Ishikawa (cell line): Measurements from ENCODE around the gene PLEKHG4.

ENCODE experiments used
- CEBPB ChIP-seq: IDR thresholded peaks from 2 replicates; pipeline ENCODE4 v1.6.1; 2012
- CREB1 ChIP-seq: IDR thresholded peaks from 2 replicates; pipeline ENCODE4 v1.6.1; 2012; ENCODE audit warnings: low read depth
- EGR1 ChIP-seq: IDR thresholded peaks from 2 replicates; pipeline ENCODE4 v1.6.1; 2012
- EP300 ChIP-seq: IDR thresholded peaks from 2 replicates; pipeline ENCODE4 v1.6.1; 2012; ENCODE audit warnings: borderline replicate concordance
- FOXM1 ChIP-seq: IDR thresholded peaks from 2 replicates; pipeline ENCODE4 v1.6.1; 2012; ENCODE audit warnings: low read depth, borderline replicate concordance
- NFIC ChIP-seq: IDR thresholded peaks from 2 replicates; pipeline ENCODE4 v1.6.1; 2012
- RAD21 ChIP-seq: IDR thresholded peaks from 2 replicates; pipeline ENCODE4 v1.6.1; 2012; ENCODE audit warnings: low read depth
- TAF1 ChIP-seq: IDR thresholded peaks from 2 replicates; pipeline ENCODE4 v1.6.1; 2012; ENCODE audit warnings: low read depth, mild to moderate bottlenecking
- TCF12 ChIP-seq: IDR thresholded peaks from 2 replicates; pipeline ENCODE4 v1.6.1; 2012; ENCODE audit warnings: low read depth
- TEAD4 ChIP-seq: IDR thresholded peaks from 2 replicates; pipeline ENCODE4 v1.6.1; 2012
- YY1 ChIP-seq: IDR thresholded peaks from 2 replicates; pipeline ENCODE4 v1.6.1; 2012; ENCODE audit warnings: low read depth
- ZBTB7A ChIP-seq: IDR thresholded peaks from 2 replicates; pipeline ENCODE4 v1.6.1; 2012; ENCODE audit warnings: low read depth
- TF ChIP-seq, protein P1 (sequence below): IDR thresholded peaks from 2 replicates; pipeline ENCODE4 v1.6.1; 2012
- TF ChIP-seq, protein P2 (sequence below): IDR thresholded peaks from 2 replicates; pipeline ENCODE4 v1.6.1; 2012; ENCODE audit warnings: low read depth, mild to moderate bottlenecking
- TF ChIP-seq, protein P3 (sequence below): IDR thresholded peaks from 2 replicates; pipeline ENCODE4 v1.6.1; 2012

PLEKHG4 gene

DNA sequence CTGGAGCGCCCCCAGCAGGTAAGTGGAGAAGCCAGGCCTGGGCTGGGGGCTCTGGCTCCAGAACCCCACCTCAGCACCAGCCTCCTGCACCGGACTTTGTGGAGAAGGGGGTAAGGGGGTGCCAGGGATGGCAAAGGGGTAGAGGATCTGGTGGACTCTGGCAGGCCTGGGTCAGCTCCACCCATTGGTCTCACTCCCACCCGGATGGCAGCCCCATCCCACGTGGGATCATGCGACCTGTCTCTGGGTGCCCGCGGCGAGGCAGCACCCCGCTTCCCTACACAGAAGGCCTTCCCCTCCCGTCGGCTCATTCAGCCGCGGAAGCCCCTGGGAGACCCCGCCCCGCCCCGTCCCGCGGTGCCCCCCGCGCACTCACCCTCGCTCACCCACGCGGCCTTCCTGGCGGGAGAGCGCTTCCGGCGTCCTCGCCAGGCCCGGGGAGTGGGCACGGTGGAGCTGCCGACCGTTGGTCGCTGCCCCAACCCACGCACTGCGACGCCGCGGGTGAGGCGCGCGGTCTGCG is 498 bp upstream of the PLEKHG4 start:
- TF ChIP-seq EGR1 (peak; percentile 69), TAF1 (no peak), CEBPB (no peak), NFIC (no peak), TCF12 (no peak), CREB1 (no peak), FOXM1 (no peak), TEAD4 (no peak), RAD21 (no peak), ZBTB7A (peak; percentile 41)
- TF ChIP-seq, protein P1, sequence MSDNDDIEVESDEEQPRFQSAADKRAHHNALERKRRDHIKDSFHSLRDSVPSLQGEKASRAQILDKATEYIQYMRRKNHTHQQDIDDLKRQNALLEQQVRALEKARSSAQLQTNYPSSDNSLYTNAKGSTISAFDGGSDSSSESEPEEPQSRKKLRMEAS: 0 out of 2 replicates have a peak, but pooled peaks have one; percentile 24

DNA sequence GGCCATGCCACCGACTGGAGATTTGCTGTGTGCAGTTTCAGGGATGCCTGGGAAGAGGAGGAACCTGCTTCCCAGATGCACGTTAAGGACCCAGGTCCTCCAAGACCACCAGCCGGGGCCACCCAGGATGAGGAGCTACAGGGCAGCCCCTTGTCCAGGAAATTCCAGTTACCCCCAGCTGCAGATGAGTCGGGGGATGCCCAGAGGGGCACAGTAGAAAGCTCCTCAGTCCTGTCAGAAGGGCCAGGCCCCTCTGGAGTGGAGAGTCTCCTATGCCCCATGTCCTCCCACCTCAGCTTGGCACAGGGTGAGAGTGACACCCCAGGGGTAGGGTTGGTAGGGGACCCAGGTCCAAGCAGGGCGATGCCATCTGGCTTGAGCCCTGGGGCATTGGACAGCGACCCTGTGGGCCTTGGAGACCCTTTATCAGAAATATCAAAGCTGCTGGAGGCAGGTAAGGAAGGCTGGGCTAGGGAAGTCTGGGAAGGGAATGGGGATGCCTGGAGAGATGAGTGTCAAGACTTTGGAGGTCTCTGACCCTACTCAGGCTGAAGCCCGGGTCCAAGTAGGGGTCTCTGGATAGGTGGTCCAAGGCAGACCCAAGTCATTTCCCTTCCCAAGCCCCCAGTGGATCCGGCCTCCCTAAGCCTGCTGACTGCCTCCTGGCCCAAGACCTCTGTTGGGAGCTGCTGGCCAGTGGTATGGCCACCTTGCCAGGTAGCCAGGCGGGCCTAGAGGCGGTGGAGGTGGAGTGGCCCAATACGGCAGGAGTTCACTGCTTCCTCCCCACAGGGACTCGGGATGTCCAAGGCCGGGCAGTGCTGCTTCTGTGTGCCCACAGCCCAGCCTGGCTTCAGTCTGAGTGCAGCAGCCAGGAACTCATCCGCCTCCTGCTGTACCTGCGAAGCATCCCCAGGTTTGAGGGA is 1.0 kb downstream of the PLEKHG4 start:
- no peak for TF ChIP-seq FOXM1

DNA sequence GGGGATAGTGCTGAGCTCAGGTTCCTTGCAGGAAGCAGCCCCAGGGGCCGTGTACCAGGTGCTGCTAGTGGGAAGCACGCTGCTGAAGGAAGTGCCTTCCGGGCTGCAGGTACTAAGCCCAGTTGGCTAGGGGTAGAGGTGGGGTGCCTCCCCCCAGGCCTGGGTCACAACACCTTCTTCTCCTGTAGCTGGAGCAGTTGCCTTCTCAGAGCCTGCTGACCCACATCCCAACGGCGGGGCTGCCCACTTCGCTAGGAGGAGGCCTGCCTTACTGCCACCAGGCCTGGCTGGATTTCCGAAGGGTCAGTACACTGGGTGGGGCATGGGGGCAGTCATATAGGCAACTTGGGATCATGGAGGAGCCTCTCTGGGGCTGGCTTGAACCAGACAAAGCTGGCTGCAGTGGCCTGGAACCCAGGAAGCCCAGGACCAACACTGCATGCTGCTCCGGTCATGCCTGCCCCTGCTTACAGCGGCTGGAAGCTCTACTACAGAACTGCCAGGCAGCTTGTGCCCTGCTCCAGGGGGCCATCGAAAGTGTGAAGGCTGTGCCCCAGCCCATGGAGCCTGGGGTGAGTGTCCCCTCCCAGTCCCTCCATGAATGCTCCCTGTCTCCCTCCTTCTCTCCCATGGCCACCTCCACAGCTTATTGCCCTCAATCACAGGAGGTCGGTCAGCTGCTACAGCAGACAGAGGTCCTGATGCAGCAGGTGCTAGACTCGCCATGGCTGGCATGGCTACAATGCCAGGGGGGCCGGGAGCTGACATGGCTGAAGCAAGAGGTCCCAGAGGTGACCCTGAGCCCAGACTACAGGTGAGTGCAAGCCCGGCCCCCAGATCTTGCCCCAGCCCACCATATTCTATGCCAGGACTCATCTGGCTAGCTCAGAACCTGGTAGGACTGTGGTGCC is 2.5 kb downstream of the PLEKHG4 start:
- TF ChIP-seq CEBPB (no peak), ZBTB7A (no peak), YY1 (no peak), EP300 (no peak), TCF12 (no peak), TEAD4 (no peak), CREB1 (no peak), FOXM1 (no peak), RAD21 (no peak), EGR1 (no peak), NFIC (no peak), TAF1 (no peak)
- TF ChIP-seq, protein P2, sequence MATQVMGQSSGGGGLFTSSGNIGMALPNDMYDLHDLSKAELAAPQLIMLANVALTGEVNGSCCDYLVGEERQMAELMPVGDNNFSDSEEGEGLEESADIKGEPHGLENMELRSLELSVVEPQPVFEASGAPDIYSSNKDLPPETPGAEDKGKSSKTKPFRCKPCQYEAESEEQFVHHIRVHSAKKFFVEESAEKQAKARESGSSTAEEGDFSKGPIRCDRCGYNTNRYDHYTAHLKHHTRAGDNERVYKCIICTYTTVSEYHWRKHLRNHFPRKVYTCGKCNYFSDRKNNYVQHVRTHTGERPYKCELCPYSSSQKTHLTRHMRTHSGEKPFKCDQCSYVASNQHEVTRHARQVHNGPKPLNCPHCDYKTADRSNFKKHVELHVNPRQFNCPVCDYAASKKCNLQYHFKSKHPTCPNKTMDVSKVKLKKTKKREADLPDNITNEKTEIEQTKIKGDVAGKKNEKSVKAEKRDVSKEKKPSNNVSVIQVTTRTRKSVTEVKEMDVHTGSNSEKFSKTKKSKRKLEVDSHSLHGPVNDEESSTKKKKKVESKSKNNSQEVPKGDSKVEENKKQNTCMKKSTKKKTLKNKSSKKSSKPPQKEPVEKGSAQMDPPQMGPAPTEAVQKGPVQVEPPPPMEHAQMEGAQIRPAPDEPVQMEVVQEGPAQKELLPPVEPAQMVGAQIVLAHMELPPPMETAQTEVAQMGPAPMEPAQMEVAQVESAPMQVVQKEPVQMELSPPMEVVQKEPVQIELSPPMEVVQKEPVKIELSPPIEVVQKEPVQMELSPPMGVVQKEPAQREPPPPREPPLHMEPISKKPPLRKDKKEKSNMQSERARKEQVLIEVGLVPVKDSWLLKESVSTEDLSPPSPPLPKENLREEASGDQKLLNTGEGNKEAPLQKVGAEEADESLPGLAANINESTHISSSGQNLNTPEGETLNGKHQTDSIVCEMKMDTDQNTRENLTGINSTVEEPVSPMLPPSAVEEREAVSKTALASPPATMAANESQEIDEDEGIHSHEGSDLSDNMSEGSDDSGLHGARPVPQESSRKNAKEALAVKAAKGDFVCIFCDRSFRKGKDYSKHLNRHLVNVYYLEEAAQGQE: no peak
- TF ChIP-seq, protein P1: no peak
- TF ChIP-seq, protein P3, sequence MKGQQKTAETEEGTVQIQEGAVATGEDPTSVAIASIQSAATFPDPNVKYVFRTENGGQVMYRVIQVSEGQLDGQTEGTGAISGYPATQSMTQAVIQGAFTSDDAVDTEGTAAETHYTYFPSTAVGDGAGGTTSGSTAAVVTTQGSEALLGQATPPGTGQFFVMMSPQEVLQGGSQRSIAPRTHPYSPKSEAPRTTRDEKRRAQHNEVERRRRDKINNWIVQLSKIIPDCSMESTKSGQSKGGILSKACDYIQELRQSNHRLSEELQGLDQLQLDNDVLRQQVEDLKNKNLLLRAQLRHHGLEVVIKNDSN: no peak

DNA sequence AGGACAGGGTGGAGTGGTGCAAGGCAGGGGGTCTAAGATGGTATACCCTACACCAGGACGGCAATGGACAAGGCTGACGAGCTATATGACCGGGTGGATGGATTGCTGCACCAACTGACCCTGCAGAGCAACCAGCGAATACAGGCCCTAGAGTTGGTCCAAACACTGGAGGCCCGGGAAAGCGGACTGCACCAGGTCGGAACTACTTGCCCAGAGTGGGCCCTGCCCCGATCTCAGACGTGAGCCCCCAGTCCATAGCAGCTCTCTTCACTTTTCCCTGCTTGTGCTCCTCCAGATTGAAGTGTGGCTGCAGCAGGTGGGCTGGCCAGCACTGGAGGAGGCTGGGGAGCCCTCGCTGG is 3.1 kb downstream of the PLEKHG4 start:
- TF ChIP-seq NFIC (no peak), RAD21 (no peak), ZBTB7A (no peak), EP300 (no peak), TEAD4 (no peak), CEBPB (no peak)
- TF ChIP-seq, protein P1: no peak
- TF ChIP-seq, protein P3: no peak

DNA sequence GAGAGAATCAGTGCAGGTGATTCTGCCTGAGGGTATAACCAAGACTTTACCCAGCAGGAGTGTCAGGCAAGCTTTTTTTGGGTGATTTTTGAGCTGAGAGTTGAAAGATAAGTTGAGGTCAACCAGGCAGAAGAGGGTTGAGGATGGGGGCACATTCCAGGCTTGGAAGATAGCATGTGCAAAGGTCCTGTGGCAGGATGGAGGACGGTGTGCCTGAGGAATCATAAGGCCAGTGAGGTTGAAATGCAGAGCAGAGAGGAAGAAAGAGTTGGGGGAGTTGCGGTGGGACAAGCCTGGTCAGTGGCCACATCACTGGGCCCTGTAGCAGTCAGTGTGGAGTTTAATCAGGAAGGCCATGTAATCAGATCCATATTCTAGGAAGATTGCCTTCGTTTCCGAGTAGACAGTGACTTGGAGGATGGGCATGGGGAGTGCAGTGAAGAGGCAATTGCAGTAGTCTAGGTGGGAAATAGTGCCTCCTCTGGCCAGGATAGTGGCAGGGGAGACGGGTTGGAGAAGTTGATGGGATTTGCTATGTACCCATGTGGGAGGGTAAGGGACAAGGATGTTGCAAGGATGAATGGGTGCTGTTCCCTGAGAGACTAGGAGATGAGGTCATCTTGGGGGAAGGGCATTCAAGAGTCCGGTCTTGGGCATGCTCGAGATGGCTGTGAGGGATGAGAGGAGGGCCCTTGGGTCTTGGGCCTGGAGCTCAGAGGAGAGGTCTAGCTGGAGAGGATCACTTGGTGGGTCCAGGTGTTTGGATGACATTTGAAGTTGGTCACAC is 3.9 kb downstream of the PLEKHG4 start:
- TF ChIP-seq TAF1: no peak
- TF ChIP-seq YY1: no peak
- TF ChIP-seq RAD21: no peak
- TF ChIP-seq FOXM1: no peak
- TF ChIP-seq EP300: no peak
- no peak for TF ChIP-seq TEAD4
- TF ChIP-seq, protein P2: no peak
- TF ChIP-seq TCF12: no peak
- TF ChIP-seq EGR1: no peak
